ENCODE measurements around the gene LLGL2. TPM values are rescaled to one million over a fixed set of nuclear protein-coding genes. Genes with fewer than 3 reads are reported as not detected.

LLGL2 gene
- total RNA-seq, 2 experiments from 2014 or later: 12.6 to 21.6 TPM

GRCh38 chr17:75571885-75572215 is 46.4 kb downstream of the LLGL2 start:
- POLR2A ChIA-PET: interaction anchor here (0.6 to 3.4 kb wide), 9 partner anchors 9 to 309 kb away, joined by 3 to 18 read pairs (median 5); partner anchors contain the start of gene TSEN54
- no peak for DNase-seq (ENCODE audit: low spot score)
- peak overlapping the region; percentile 56 for H3K4me2 ChIP-seq (ENCODE audit: low read length)
- H3K9me2 ChIP-seq (ENCODE audit: insufficient read depth, low read length): no peaks in the 10 kb centered on the region
- no peak for TF ChIP-seq EZH2phosphoT487 (IDR thresholded peaks at IDR 0.05; ENCODE audit: borderline replicate concordance, low read depth, low read length)
- TF ChIP-seq CTCF (conservative IDR thresholded peaks at IDR 0.05; ENCODE audit: low read length): no peak
- peak overlapping the region; percentile 92; the same call in 1 of the 2 replicates for H2AFZ ChIP-seq (ENCODE audit: low read length)
- H3K36me3 ChIP-seq (ENCODE audit: insufficient read depth, low read length): no peaks in the 10 kb centered on the region
- intact Hi-C loops (cut with micrococcal nuclease; ENCODE audit: unreplicated experiment): loop anchor here (2.0 kb wide), 2 partner anchors 17 to 47 kb away; partner anchors contain the start of gene LLGL2
- H3K4me1 ChIP-seq (ENCODE audit: insufficient read depth, low read length, poor library complexity, severe bottlenecking): peaks cover 35% of the 10 kb centered on the region
- no peaks in the 10 kb centered on the region for H3K79me2 ChIP-seq (ENCODE audit: insufficient read depth, low read depth, low read length)
- no peaks in the 10 kb centered on the region for H4K20me1 ChIP-seq (ENCODE audit: insufficient read depth, low read length)
- no TSS peak for BruUV-seq (replicated peaks)
- H3K27ac ChIP-seq (ENCODE audit: low read depth, low read length, poor library complexity, severe bottlenecking): no peak overlapping the region
- CTCF ChIA-PET (ENCODE audit: unreplicated experiment): interaction anchor here (1.1 kb wide), 2 partner anchors 11 to 30 kb away, joined by 3 read pairs; no protein-coding TSS in a partner anchor
- no peak overlapping the region for H3K4me3 ChIP-seq (ENCODE audit: low read depth, low read length, poor library complexity, severe bottlenecking)
- no peaks in the 10 kb centered on the region for H3K9me3 ChIP-seq (ENCODE audit: low read length)

GRCh38 chr17:75572713-75573539 is 47.4 kb downstream of the LLGL2 start:
- CTCF ChIA-PET (ENCODE audit: unreplicated experiment): no interaction called here
- no peak for DNase-seq (ENCODE audit: low spot score)
- no peaks in the 10 kb centered on the region for H3K36me3 ChIP-seq (ENCODE audit: insufficient read depth, low read length)
- no peak for TF ChIP-seq CTCF (conservative IDR thresholded peaks at IDR 0.05; ENCODE audit: low read length)
- no peaks in the 10 kb centered on the region for H3K9me3 ChIP-seq (ENCODE audit: low read length)
- no TSS peak for BruUV-seq (replicated peaks)
- peaks cover 24% of the 10 kb centered on the region for H3K4me1 ChIP-seq (ENCODE audit: insufficient read depth, low read length, poor library complexity, severe bottlenecking)
- no peak overlapping the region for H2AFZ ChIP-seq (ENCODE audit: low read length)
- H3K79me2 ChIP-seq (ENCODE audit: insufficient read depth, low read depth, low read length): no peaks in the 10 kb centered on the region
- no peak overlapping the region for H3K27ac ChIP-seq (ENCODE audit: low read depth, low read length, poor library complexity, severe bottlenecking)
- POLR2A ChIA-PET: interaction anchor here (0.7 to 3.4 kb wide), 3 partner anchors 10 to 235 kb away, joined by 3 to 18 read pairs (median 5); no protein-coding TSS in a partner anchor
- intact Hi-C loops (cut with micrococcal nuclease; ENCODE audit: unreplicated experiment): no loop called here
- no peak overlapping the region for H3K4me2 ChIP-seq (ENCODE audit: low read length)
- H3K4me3 ChIP-seq (ENCODE audit: low read depth, low read length, poor library complexity, severe bottlenecking): no peak overlapping the region
- no peaks in the 10 kb centered on the region for H4K20me1 ChIP-seq (ENCODE audit: insufficient read depth, low read length)
- H3K9me2 ChIP-seq (ENCODE audit: insufficient read depth, low read length): no peaks in the 10 kb centered on the region

- no peak overlapping the region for H3K27ac ChIP-seq (ENCODE audit: low read depth, low read length, poor library complexity, severe bottlenecking)
- H3K9me3 ChIP-seq (ENCODE audit: low read length): no peaks in the 10 kb centered on the region
- intact Hi-C loops (cut with micrococcal nuclease; ENCODE audit: unreplicated experiment): no loop called here
- POLR2A ChIA-PET: interaction anchor here (3.4 kb wide), 1 partner anchor 9 kb away, joined by 18 read pairs; no protein-coding TSS in a partner anchor
- H3K79me2 ChIP-seq (ENCODE audit: insufficient read depth, low read depth, low read length): no peaks in the 10 kb centered on the region
- CTCF ChIA-PET (ENCODE audit: unreplicated experiment): no interaction called here
- no peak overlapping the region for H3K4me2 ChIP-seq (ENCODE audit: low read length)
- no peak overlapping the region for H2AFZ ChIP-seq (ENCODE audit: low read length)
- TF ChIP-seq CTCF (conservative IDR thresholded peaks at IDR 0.05; ENCODE audit: low read length): no peak
- TF ChIP-seq EZH2phosphoT487 (IDR thresholded peaks at IDR 0.05; ENCODE audit: borderline replicate concordance, low read depth, low read length): no peak
- H3K9me2 ChIP-seq (ENCODE audit: insufficient read depth, low read length): no peaks in the 10 kb centered on the region
- peaks cover 18% of the 10 kb centered on the region for H3K4me1 ChIP-seq (ENCODE audit: insufficient read depth, low read length, poor library complexity, severe bottlenecking)
- H3K4me3 ChIP-seq (ENCODE audit: low read depth, low read length, poor library complexity, severe bottlenecking): no peak overlapping the region
- no peaks in the 10 kb centered on the region for H4K20me1 ChIP-seq (ENCODE audit: insufficient read depth, low read length)
- no peak for DNase-seq (ENCODE audit: low spot score)
- H3K36me3 ChIP-seq (ENCODE audit: insufficient read depth, low read length): no peaks in the 10 kb centered on the region
- BruUV-seq (replicated peaks): no TSS peak
Observed at GRCh38 chr17:75573540-75573957, 48.1 kb downstream of the LLGL2 start.
